ENCODE data around the gene BABAM2.
"Not testable (repeated sequence)": the region's sequence is repeated elsewhere in the genome, so short reads cannot be mapped to it uniquely, and the experiment has no call there.

DNA sequence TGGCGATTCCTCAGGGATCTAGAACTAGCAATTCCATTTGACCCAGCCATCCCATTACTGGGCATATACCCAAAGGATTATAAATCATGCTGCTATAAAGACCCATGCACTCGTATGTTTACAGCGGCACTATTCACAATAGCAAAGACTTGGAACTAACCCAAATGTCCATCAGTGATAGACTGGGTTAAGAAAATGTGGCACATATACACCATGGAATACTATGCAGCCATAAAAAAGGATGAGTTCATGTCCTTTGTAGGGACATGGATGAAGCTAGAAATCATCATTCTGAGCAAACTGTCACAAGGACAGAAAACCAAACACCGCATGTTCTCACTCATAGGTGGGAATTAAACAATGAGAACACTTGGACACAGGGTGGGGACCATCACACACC, 481.2 kb downstream of the BABAM2 start:
- TF ChIP-seq, protein P1, sequence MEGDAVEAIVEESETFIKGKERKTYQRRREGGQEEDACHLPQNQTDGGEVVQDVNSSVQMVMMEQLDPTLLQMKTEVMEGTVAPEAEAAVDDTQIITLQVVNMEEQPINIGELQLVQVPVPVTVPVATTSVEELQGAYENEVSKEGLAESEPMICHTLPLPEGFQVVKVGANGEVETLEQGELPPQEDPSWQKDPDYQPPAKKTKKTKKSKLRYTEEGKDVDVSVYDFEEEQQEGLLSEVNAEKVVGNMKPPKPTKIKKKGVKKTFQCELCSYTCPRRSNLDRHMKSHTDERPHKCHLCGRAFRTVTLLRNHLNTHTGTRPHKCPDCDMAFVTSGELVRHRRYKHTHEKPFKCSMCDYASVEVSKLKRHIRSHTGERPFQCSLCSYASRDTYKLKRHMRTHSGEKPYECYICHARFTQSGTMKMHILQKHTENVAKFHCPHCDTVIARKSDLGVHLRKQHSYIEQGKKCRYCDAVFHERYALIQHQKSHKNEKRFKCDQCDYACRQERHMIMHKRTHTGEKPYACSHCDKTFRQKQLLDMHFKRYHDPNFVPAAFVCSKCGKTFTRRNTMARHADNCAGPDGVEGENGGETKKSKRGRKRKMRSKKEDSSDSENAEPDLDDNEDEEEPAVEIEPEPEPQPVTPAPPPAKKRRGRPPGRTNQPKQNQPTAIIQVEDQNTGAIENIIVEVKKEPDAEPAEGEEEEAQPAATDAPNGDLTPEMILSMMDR (IDR thresholded peaks at IDR 0.05; ENCODE audit: borderline replicate concordance, extremely low read depth, low read length, poor library complexity, severe bottlenecking): not testable (repeated sequence)
- TF ChIP-seq EZH2 (IDR thresholded peaks at IDR 0.05; ENCODE audit: borderline replicate concordance, low read depth, low read length, severe bottlenecking): not testable (repeated sequence)

All from DND-41 (cell line).